K562 (cell line): ENCODE data around the gene SLC11A1. TPM values are rescaled to one million over a fixed set of nuclear protein-coding genes. Genes with fewer than 3 reads are reported as not detected.
A peak's percentile ranks its signal among the peaks of the same experiment; 100 is the strongest.

ENCODE experiments used
- BHLHE40 ChIP-seq: IDR thresholded peaks from 2 replicates; pipeline ENCODE4 v1.6.1; 2011; ENCODE audit warnings: low read length, improper control_type of control experiment
- GATAD2B ChIP-seq: fragments of 450-650 bp; IDR thresholded peaks from 2 replicates; pipeline ENCODE4 v1.6.1; 2017; ENCODE audit warnings: mild to moderate bottlenecking, borderline replicate concordance
- KLF1 ChIP-seq: fragments of 450-650 bp; IDR thresholded peaks from 2 replicates; pipeline ENCODE4 v1.6.1; 2016; ENCODE audit warnings: missing genetic modification characterization, missing compliant biosample characterization
- MAX ChIP-seq: sonication (generic); formaldehyde crosslinking; IDR thresholded peaks from 2 replicates; pipeline ENCODE4 v1.9.0; 2022; ENCODE audit warnings: mild to moderate bottlenecking, missing genetic modification reagents
- POLR2G ChIP-seq: fragments of 200-400 bp; formaldehyde crosslinking; IDR thresholded peaks from 2 replicates; pipeline ENCODE4 v1.6.1; 2017; ENCODE audit warnings: low read depth, mild to moderate bottlenecking, antibody characterized with exemption, low read length, moderate library complexity
- RBM25 ChIP-seq: fragments of 200-400 bp; formaldehyde crosslinking; IDR thresholded peaks from 2 replicates; pipeline ENCODE4 v1.6.1; 2018; ENCODE audit warnings: low read length, low read depth, moderate library complexity; ENCODE audit not compliant: severe bottlenecking
- REST ChIP-seq, 2 experiments: fragments of 450-650 bp; formaldehyde crosslinking in 1 of 2; IDR thresholded peaks; 2 replicates each; pipeline versions ENCODE4 v1.4.0 to v1.6.1; 2014 to 2020; ENCODE audit warnings: mild to moderate bottlenecking in 2 of 2, borderline replicate concordance in 1 of 2, low read depth in 1 of 2
- RNF2 ChIP-seq: sonication (generic); IDR thresholded peaks from 2 replicates; pipeline ENCODE4 v1.6.1; 2016
- TEAD4 ChIP-seq, 2 experiments: sonication (generic) in 1 of 2; formaldehyde crosslinking in 1 of 2; IDR thresholded peaks; 2 replicates each; pipeline versions ENCODE4 v1.6.1 to v1.8.0; 2012 to 2022; ENCODE audit warnings: borderline replicate concordance in 1 of 2, inconsistent platforms in 1 of 2, low read length in 1 of 2, mild to moderate bottlenecking in 1 of 2, missing genetic modification reagents in 1 of 2
- TFAP4 ChIP-seq: sonication (generic); formaldehyde crosslinking; IDR thresholded peaks from 2 replicates; pipeline ENCODE4 v1.8.0; 2022; ENCODE audit warnings: missing genetic modification reagents, mild to moderate bottlenecking, moderate library complexity, borderline replicate concordance
- TRIM25 ChIP-seq: fragments of 450-650 bp; IDR thresholded peaks from 2 replicates; pipeline ENCODE4 v1.7.0; 2016; ENCODE audit warnings: borderline replicate concordance
- USF2 ChIP-seq: sonication (generic); formaldehyde crosslinking; IDR thresholded peaks from 2 replicates; pipeline ENCODE4 v1.5.0; 2020; ENCODE audit warnings: missing genetic modification reagents
- ZNF174 ChIP-seq: fragments of 250-450 bp; sonication (Bioruptor Pico); IDR thresholded peaks from 2 replicates; pipeline ENCODE4 v1.4.0; 2020; ENCODE audit warnings: mild to moderate bottlenecking
- ZNF79 ChIP-seq: fragments of 250-450 bp; sonication (Bioruptor Pico); IDR thresholded peaks from 2 replicates; pipeline ENCODE4 v1.4.0; 2020; ENCODE audit warnings: low read depth, mild to moderate bottlenecking, moderate library complexity
- polyA plus RNA-seq, 8 experiments: library from polyadenylated mRNA; depleted of rRNA in 4 of 8; stranded (reverse) in 5 of 8; unstranded in 3 of 8; fragments of >200 nt; fragmentation: Nextera tagmentation in 2 of 8; fragmentation: Illumina TruSeq in 1 of 8; extraction: Ambion mirVana in 2 of 8; extraction: Trizol in 1 of 8; gene quantifications; 2 replicates each; pipeline versions ENCODE4 v1.2.1 to v1.2.3, GENCODE V29; 2011 to 2014; ENCODE audit warnings: inconsistent platforms in 1 of 8, missing spikeins in 1 of 8
- total RNA-seq, 7 experiments: library from RNA; depleted of rRNA in 6 of 7; stranded (reverse); fragments of >200 nt in 6 of 7; fragmentation: Illumina TruSeq in 2 of 7; extraction: Trizol in 2 of 7; gene quantifications; 2 replicates each; pipeline versions ENCODE4 v1.2.1 to v1.2.3, GENCODE V29; 2011 to 2021; ENCODE audit warnings: low replicate concordance in 1 of 7

The SLC11A1 gene
- total and polyA plus RNA-seq, 9 of the 15 experiments (the other 6 are each of a cell fraction or from before 2014, with no cell fraction given) = 0.35 to 1.6 (median 0.65) TPM

- TF ChIP-seq TFAP4 (CRISPR knock-in tag) = peak; percentile 70; the same call in 1 of the 2 replicates
- TF ChIP-seq BHLHE40 = no peak
- TF ChIP-seq POLR2G = peak; percentile 72
- no peak for TF ChIP-seq ZNF79 (CRISPR knock-in tag)
- TF ChIP-seq REST (IDR thresholded peaks at IDR 0.05; ENCODE audit: borderline replicate concordance) = peak; percentile 55; the same call in 1 of the 2 replicates
- TF ChIP-seq REST (CRISPR knock-in tag; IDR thresholded peaks at IDR 0.05; ENCODE audit: low read depth) = no peak
- TF ChIP-seq USF2 (CRISPR knock-in tag) = no peak
- no peak for TF ChIP-seq TRIM25
- TF ChIP-seq KLF1 = no peak
- peak; percentile 94 for TF ChIP-seq RNF2
- TF ChIP-seq MAX (CRISPR knock-in tag) = peak; percentile 79
- peak; percentile 49; the same call in 1 of the 2 replicates for TF ChIP-seq GATAD2B
- TF ChIP-seq RBM25 = peak; percentile 50
- no peak for TF ChIP-seq ZNF174 (CRISPR knock-in tag)
- TF ChIP-seq TEAD4 (IDR thresholded peaks at IDR 0.05; ENCODE audit: low read length) = 0 out of 2 replicates have a peak, but pooled peaks have one; percentile 36
- no peak for TF ChIP-seq TEAD4 (CRISPR knock-in tag; IDR thresholded peaks at IDR 0.05; ENCODE audit: borderline replicate concordance)
Measured at GRCh38 chr2:218399391-218400166, 17.5 kb downstream of the SLC11A1 start, which contains the start of gene CTDSP1 (continued).
